Measurements from ENCODE around the gene ATXN10.

DNA sequence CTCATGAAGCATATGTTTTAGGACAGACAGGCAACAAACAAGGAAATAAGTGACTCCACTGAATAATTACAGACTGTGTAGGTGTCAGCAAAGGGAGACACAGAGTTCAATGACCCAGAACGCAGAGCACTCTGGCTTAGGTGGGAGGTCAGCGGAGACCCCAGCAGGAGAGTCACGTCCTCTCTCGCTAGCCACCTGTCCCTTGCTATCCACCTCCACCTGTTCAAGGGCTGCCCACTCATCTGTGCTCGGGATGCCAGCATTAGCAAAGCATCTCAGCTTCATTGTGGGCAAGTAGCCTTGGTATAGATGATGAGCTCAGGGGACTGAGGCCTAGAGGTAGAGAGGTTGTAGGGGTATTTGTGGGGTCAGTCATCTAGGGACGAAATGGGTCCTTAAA, 21.8 kb upstream of the ATXN10 start:
- TF ChIP-seq, protein P1, sequence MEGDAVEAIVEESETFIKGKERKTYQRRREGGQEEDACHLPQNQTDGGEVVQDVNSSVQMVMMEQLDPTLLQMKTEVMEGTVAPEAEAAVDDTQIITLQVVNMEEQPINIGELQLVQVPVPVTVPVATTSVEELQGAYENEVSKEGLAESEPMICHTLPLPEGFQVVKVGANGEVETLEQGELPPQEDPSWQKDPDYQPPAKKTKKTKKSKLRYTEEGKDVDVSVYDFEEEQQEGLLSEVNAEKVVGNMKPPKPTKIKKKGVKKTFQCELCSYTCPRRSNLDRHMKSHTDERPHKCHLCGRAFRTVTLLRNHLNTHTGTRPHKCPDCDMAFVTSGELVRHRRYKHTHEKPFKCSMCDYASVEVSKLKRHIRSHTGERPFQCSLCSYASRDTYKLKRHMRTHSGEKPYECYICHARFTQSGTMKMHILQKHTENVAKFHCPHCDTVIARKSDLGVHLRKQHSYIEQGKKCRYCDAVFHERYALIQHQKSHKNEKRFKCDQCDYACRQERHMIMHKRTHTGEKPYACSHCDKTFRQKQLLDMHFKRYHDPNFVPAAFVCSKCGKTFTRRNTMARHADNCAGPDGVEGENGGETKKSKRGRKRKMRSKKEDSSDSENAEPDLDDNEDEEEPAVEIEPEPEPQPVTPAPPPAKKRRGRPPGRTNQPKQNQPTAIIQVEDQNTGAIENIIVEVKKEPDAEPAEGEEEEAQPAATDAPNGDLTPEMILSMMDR (IDR thresholded peaks at IDR 0.05): no peak
- no peak for TF ChIP-seq POLR2A (IDR thresholded peaks at IDR 0.05)
